ENCODE data around the gene OR5K4. TPM values are rescaled to one million over a fixed set of nuclear protein-coding genes. Genes with fewer than 3 reads are reported as not detected.

OR5K4 gene
- total and polyA plus RNA-seq, 2 donors (not counting 3 experiments of a cell fraction or from before 2014, with no cell fraction given): not detected

GRCh38 chr3:98322686-98323085, 31.0 kb upstream of the OR5K4 start:
- FAIRE-seq (no peak), DNase-seq (ENCODE audit: low read depth, low spot score) (no peak)
- H3K9ac ChIP-seq (replicated peaks; ENCODE audit: extremely low read depth, insufficient read depth, low read length): no peak overlapping the region
- no peak overlapping the region for H3K4me2 ChIP-seq (ENCODE audit: insufficient read depth, low read length)
- TF ChIP-seq POLR2AphosphoS5 (IDR thresholded peaks at IDR 0.05; ENCODE audit: insufficient read depth, low read depth, low read length) (no peak), EZH2 (IDR thresholded peaks at IDR 0.05; ENCODE audit: borderline replicate concordance, low read depth, low read length, severe bottlenecking) (no peak), FOS (IDR thresholded peaks at IDR 0.05; ENCODE audit: borderline replicate concordance, insufficient read depth, low read length) (no peak), MYC (IDR thresholded peaks at IDR 0.05; ENCODE audit: low read depth, low read length) (no peak), GATA2 (IDR thresholded peaks at IDR 0.05; ENCODE audit: insufficient read depth, insufficient read length, low read depth, low read length) (no peak), POLR2A (IDR thresholded peaks at IDR 0.05; ENCODE audit: low read depth, low read length) (no peak)
- CTCF ChIA-PET: no interaction called here
- dilution Hi-C loops (cut with MboI; ENCODE audit: extremely low pct_ligation_motif_present, low sequenced_read_pairs) (no loop called here), intact Hi-C loops (cut with micrococcal nuclease) (no loop called here)
- H3K27ac ChIP-seq (ENCODE audit: insufficient read depth, low read depth, low read length): no peak overlapping the region
- no peaks in the 10 kb centered on the region for H3K4me1 ChIP-seq (ENCODE audit: control insufficient read depth, extremely low read depth, insufficient read depth, low read length)
- H2AFZ ChIP-seq (ENCODE audit: low read depth, low read length): no peak overlapping the region
- H4K20me1 ChIP-seq (replicated peaks; ENCODE audit: control insufficient read depth, extremely low read depth, insufficient read depth, low read length): no peaks in the 10 kb centered on the region
- peaks cover 2 to 11% of the 10 kb centered on the region in 2 experiments for H3K27me3 ChIP-seq (ENCODE audit: control insufficient read depth in 2 of 2, insufficient read depth in 2 of 2, low read length in 2 of 2)
- no peaks in the 10 kb centered on the region for H3K9me3 ChIP-seq (replicated peaks; ENCODE audit: control insufficient read depth, insufficient read depth, low read length)
- no peak overlapping the region for H3K4me3 ChIP-seq (replicated peaks in 1 of 3; ENCODE audit: insufficient read depth in 1 of 3, low read depth in 1 of 3, low read length in 3 of 3)
- no peaks in the 10 kb centered on the region for H3K9me1 ChIP-seq (replicated peaks; ENCODE audit: control insufficient read depth, extremely low read depth, insufficient read depth, low read length)
- H3K79me2 ChIP-seq (ENCODE audit: control insufficient read depth, insufficient read depth, low read length): no peaks in the 10 kb centered on the region
- no peaks in the 10 kb centered on the region for H3K36me3 ChIP-seq (ENCODE audit: control insufficient read depth in 2 of 2, extremely low read depth in 1 of 2, insufficient read depth in 2 of 2, low read length in 2 of 2)
- POLR2A ChIA-PET: no interaction called here
- BruUV-seq (replicated peaks): no TSS peak

GRCh38 chr3:98323425-98323824, 30.2 kb upstream of the OR5K4 start:
- Histone ChIP-seq H3K9me3 (replicated peaks; ENCODE audit: control insufficient read depth, insufficient read depth, low read length) (no peaks in the 10 kb centered on the region), H3K4me2 (ENCODE audit: insufficient read depth, low read length) (no peak overlapping the region), H4K20me1 (replicated peaks; ENCODE audit: control insufficient read depth, extremely low read depth, insufficient read depth, low read length) (no peaks in the 10 kb centered on the region), H3K27ac (ENCODE audit: insufficient read depth, low read depth, low read length) (no peak overlapping the region), H3K79me2 (ENCODE audit: control insufficient read depth, insufficient read depth, low read length) (no peaks in the 10 kb centered on the region), H3K27me3 (ENCODE audit: control insufficient read depth in 2 of 2, insufficient read depth in 2 of 2, low read length in 2 of 2) (peaks cover 2 to 11% of the 10 kb centered on the region in 2 experiments), H3K9me1 (replicated peaks; ENCODE audit: control insufficient read depth, extremely low read depth, insufficient read depth, low read length) (no peaks in the 10 kb centered on the region), H3K9ac (replicated peaks; ENCODE audit: extremely low read depth, insufficient read depth, low read length) (no peak overlapping the region), H3K4me3 (replicated peaks in 1 of 3; ENCODE audit: insufficient read depth in 1 of 3, low read depth in 1 of 3, low read length in 3 of 3) (no peak overlapping the region), H2AFZ (ENCODE audit: low read depth, low read length) (no peak overlapping the region), H3K36me3 (ENCODE audit: control insufficient read depth in 2 of 2, extremely low read depth in 1 of 2, insufficient read depth in 2 of 2, low read length in 2 of 2) (no peaks in the 10 kb centered on the region), H3K4me1 (ENCODE audit: control insufficient read depth, extremely low read depth, insufficient read depth, low read length) (no peaks in the 10 kb centered on the region)
- POLR2A ChIA-PET: no interaction called here
- no peak for TF ChIP-seq MAX (IDR thresholded peaks at IDR 0.05; ENCODE audit: insufficient read depth, insufficient read length)
- TF ChIP-seq CTCF (IDR thresholded peaks at IDR 0.05; ENCODE audit: extremely low read depth in 1 of 2, insufficient read depth in 1 of 2, low read depth in 1 of 2, low read length in 2 of 2): no peak
- TF ChIP-seq GATA2 (IDR thresholded peaks at IDR 0.05; ENCODE audit: insufficient read depth, insufficient read length, low read depth, low read length): no peak
- TF ChIP-seq MYC (IDR thresholded peaks at IDR 0.05; ENCODE audit: low read depth, low read length): no peak
- TF ChIP-seq POLR2A (IDR thresholded peaks at IDR 0.05; ENCODE audit: low read depth, low read length): no peak
- TF ChIP-seq FOS (IDR thresholded peaks at IDR 0.05; ENCODE audit: borderline replicate concordance, insufficient read depth, low read length): no peak
- no peak for TF ChIP-seq POLR2AphosphoS5 (IDR thresholded peaks at IDR 0.05; ENCODE audit: insufficient read depth, low read depth, low read length)
- intact Hi-C loops (cut with micrococcal nuclease): no loop called here
- CTCF ChIA-PET: interaction anchor here (0.8 kb wide), 1 partner anchor 10 kb away, joined by 3 read pairs; no protein-coding TSS in a partner anchor
- no peak for FAIRE-seq
- no TSS peak for BruUV-seq (replicated peaks)
- no peak for DNase-seq (ENCODE audit: low read depth, low spot score)
- dilution Hi-C loops (cut with MboI; ENCODE audit: extremely low pct_ligation_motif_present, low sequenced_read_pairs): no loop called here

Data from endothelial cell of umbilical vein (primary cell).